GM12874 (cell line): ENCODE measurements around the gene BAD.

ENCODE experiments used
- CTCF ChIP-seq: IDR thresholded peaks from 2 replicates; pipeline ENCODE4 v1.5.1; 2011; ENCODE audit warnings: low read depth, mild to moderate bottlenecking, control low read depth, low read length, moderate library complexity; ENCODE audit not compliant: insufficient read depth

BAD gene

GRCh38 chr11:64226507-64227051 is 57.9 kb downstream of the BAD start:
- TF ChIP-seq CTCF, result no peak

- peak; percentile 35 for TF ChIP-seq CTCF
These were observed 58.6 kb downstream of the BAD start, which contains the start of the genes NUDT22 and TRPT1 for GRCh38 chr11:64225608-64226506. TSS of gene NUDT22 (plus strand) at chr11:64226274. CDS start at chr11:64226653, 379 bp downstream. TSS of gene TRPT1 (minus strand) at chr11:64226186. CDS start at chr11:64225860, 326 bp downstream.

- TF ChIP-seq CTCF, result no peak
These were observed 59.4 kb downstream of the BAD start for GRCh38 chr11:64224891-64225607.

GRCh38 chr11:64224151-64224890 is 60.1 kb downstream of the BAD start:
- TF ChIP-seq CTCF, result no peak

- no peak for TF ChIP-seq CTCF
These were observed 61.3 kb downstream of the BAD start for GRCh38 chr11:64223001-64223651.

GRCh38 chr11:64222651-64223000 is 61.8 kb downstream of the BAD start:
- no peak for TF ChIP-seq CTCF
